Effector memory CD8-positive, alpha-beta T cell (primary cell): Measurements from ENCODE around the gene BLOC1S1.

Experiments used
- ATAC-seq: fragments of 150-1000 bp; cut with Tn5 transposase; replicated peaks from 2 replicates; pipeline ENCODE4 v1.10.0; 2021; ENCODE audit warnings: mild to moderate bottlenecking, moderate library complexity
- DNase-seq, 3 experiments: peaks; one replicate each; pipeline ENCODE4 v3.0.0; 2021
- H3K27ac Mint-ChIP-seq, 2 donors: one replicate each; pipeline ENCODE4 v1.8.0; 2022; ENCODE audit warnings: mild to moderate bottlenecking in 2 of 2, mixed read lengths in 2 of 2, moderate library complexity in 2 of 2
- H3K27me3 Mint-ChIP-seq, 2 donors: one replicate each; pipeline ENCODE4 v1.8.0; 2022; ENCODE audit warnings: mixed read lengths in 2 of 2
- H3K36me3 Mint-ChIP-seq: one replicate; pipeline ENCODE4 v1.8.0; 2022; ENCODE audit warnings: mild to moderate bottlenecking, moderate library complexity, mixed read lengths; ENCODE audit not compliant: insufficient read depth
- H3K4me1 Mint-ChIP-seq, 2 donors: one replicate each; pipeline ENCODE4 v1.8.0; 2022; ENCODE audit warnings: low read depth in 2 of 2, mixed read lengths in 2 of 2
- H3K4me3 Mint-ChIP-seq, 2 donors: one replicate each; pipeline ENCODE4 v1.8.0; 2022; ENCODE audit warnings: mild to moderate bottlenecking in 2 of 2, mixed read lengths in 2 of 2, moderate library complexity in 2 of 2
- H3K9me3 Mint-ChIP-seq, 2 donors: one replicate each; pipeline ENCODE4 v1.8.0; 2022; ENCODE audit warnings: mixed read lengths in 2 of 2

Gene BLOC1S1

GRCh38 chr12:55762646-55763045 is 46.8 kb downstream of the BLOC1S1 start:
- Mint-ChIP-seq H3K27me3 (no peaks in the 10 kb centered on the region), H3K27ac (no peak overlapping the region), H3K4me3 (no peak overlapping the region), H3K9me3 (no peaks in the 10 kb centered on the region), H3K36me3 (peaks cover 36% of the 10 kb centered on the region), H3K4me1 (peaks cover 3 to 5% of the 10 kb centered on the region in 2 donors)
- DNase-seq (no peak), ATAC-seq (no peak)

GRCh38 chr12:55765736-55766290 is 50.0 kb downstream of the BLOC1S1 start:
- no peak for DNase-seq
- Mint-ChIP-seq H3K9me3 (no peaks in the 10 kb centered on the region), H3K27me3 (no peaks in the 10 kb centered on the region), H3K4me3 (no peak overlapping the region), H3K27ac (peak overlapping the region in 1 of 2 donors; percentile 73), H3K4me1 (peaks cover 0 to 5% of the 10 kb centered on the region in 2 donors), H3K36me3 (peaks cover 40% of the 10 kb centered on the region)
- ATAC-seq: no peak

- no peaks in the 10 kb centered on the region for H3K27me3 Mint-ChIP-seq
- DNase-seq (no peak), ATAC-seq (no peak)
- H3K36me3 Mint-ChIP-seq: peaks cover 49% of the 10 kb centered on the region
- H3K9me3 Mint-ChIP-seq: no peaks in the 10 kb centered on the region
- no peak overlapping the region for H3K4me3 Mint-ChIP-seq
- H3K4me1 Mint-ChIP-seq: peaks cover 5 to 8% of the 10 kb centered on the region in 2 donors
- H3K27ac Mint-ChIP-seq: no peak overlapping the region
These were observed 51.3 kb downstream of the BLOC1S1 start for GRCh38 chr12:55767156-55767555.
